HG02973 (cell line): Measurements from ENCODE around the gene PTCD2.
"Not testable (repeated sequence)": the region's sequence is repeated elsewhere in the genome, so short reads cannot be mapped to it uniquely, and the experiment has no call there.

ENCODE experiments used
- ATAC-seq: cut with Tn5 transposase; IDR thresholded peaks from one replicate; pipeline ENCODE4 v1.9.1; 2021; ENCODE audit warnings: moderate library complexity; ENCODE audit not compliant: unreplicated experiment

Gene PTCD2

GRCh38 chr5:72296256-72296655 lies 23.9 kb upstream of the PTCD2 start:
- ATAC-seq: no peak

GRCh38 chr5:72298136-72298535 lies 22.0 kb upstream of the PTCD2 start:
- not testable (repeated sequence) for ATAC-seq

DNA sequence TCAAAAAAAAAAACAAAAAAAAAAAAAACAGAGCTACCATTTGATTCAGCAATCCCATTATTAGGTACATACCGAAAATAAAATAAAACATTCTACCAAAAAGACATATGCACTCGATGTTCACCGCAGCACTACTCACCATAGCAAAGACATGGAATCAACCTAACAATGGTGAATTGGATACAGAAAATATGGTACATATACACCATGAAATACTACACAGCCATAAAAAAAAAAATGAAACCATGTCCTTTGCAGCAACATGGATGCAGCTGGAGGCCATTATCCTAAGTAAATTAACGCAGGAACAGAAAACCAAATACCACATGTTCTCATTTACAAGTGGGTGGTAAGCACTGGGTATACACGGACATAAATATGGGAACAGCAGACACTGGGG lies 21.5 kb upstream of the PTCD2 start:
- no peak for ATAC-seq

DNA sequence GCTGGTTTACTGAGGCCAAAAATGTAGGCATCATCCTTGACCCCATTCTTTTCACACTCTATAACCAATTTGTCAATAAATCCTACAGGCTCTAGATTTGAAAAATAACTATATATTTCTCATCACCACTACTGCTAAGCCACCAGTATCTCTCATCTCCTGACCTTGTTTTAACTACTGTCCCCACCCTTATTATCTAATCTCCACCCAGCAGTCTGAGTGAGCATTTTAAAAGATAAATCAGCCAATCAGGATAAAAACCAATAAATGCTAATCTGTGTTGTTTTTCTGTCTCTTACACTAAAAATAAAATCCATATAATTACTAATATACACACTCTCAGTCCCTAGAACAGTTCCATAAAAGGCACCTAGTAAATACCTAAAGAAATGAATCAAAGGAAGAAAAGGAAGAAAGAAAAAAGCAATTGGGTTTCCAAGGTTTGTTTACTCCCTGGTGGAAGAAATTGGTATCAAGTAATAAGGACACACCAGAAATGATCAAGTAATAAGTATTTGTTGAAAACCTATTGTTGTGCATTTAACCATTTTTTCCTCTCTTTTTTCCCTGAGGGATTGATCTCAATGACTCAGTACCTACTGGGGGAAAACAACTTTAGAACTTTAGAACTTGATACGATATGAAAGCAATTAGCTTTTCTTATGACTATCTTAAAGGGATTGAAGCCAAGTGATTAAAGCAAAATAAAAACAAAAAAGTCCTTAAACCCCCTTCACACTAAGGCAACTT lies 19.4 kb upstream of the PTCD2 start:
- no peak for ATAC-seq

DNA sequence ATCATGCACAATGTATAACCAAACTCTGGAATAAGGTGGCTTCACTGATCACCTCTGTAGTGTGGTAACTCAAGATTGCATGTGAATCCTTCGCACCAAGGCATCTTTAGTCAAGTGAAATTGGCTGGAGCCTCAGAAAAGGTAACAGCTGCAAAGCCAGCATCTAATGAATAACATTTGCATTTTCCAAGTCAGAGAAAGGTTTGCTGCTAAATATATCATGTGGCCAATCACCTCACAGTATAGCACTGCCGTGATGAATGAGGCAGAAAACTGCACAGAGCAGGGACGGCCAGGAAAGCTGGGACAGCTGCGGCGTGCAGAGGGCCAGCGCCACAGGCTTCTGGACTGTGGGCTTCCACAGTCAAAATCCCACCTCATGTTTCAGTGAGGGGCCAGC lies 18.6 kb upstream of the PTCD2 start:
- peak; percentile 54 for ATAC-seq

DNA sequence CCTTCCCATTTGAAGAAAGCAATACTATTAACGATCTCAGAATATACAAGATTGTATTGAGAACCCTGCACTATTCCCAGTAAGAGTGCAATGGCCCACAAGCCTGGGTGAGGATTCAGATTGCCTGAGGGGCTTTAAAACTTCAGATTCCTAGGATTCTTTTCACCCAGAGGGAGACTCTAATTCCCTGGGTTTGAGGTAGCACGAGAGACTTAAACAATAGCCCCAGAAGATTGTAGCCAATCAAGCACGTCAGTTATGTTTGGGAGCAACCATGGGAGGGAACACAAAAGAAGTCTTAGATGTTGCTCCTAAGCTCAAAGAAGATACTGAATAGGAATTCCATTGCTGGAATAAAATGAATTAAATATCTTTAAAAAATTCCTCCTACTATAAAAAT lies 18.0 kb upstream of the PTCD2 start:
- no peak for ATAC-seq

DNA sequence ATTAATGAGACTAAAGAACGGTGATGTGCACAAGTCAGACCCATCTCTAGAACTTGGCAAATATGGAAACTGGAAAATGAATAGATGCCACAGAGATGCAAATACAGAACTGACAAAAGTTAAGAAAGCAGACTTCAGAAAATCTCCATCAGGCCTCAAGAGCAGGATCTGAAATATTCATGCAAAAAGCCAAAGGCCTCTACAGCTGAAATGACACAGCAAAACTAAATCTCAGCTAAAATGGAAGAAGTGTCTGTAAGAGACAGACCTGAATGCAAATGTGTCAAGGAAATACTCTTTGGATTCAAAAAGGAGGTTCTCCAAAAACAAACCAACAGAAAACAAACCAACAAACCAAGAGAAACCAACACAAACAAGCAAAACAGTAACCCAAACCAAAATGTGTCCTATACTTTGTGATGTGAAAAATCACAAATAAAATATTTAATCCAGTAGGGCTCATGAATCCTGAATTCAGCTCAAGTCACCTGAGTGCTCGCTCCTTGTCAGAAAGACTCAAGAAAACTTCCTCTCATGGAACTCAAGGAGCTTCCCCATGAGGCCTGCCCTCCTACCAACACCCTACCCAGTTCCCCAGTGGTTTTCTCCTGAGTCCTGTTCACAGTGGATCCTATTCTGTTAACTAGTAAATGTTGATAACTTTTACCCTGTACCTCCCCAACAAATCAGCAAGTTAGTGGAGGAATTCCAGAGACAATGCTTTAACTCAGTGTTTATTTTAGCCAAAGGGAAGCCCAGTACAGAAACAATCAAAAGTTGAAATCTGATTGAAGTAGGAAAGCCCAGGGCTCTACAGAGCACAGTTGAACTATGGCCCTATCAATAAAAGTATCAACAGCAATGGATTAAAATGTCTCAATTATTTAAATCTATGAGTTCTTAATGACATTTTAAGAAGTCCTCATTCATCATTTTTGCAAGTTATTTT lies 14.7 kb upstream of the PTCD2 start:
- no peak for ATAC-seq

GRCh38 chr5:72307573-72307967 lies 12.6 kb upstream of the PTCD2 start:
- ATAC-seq: no peak

DNA sequence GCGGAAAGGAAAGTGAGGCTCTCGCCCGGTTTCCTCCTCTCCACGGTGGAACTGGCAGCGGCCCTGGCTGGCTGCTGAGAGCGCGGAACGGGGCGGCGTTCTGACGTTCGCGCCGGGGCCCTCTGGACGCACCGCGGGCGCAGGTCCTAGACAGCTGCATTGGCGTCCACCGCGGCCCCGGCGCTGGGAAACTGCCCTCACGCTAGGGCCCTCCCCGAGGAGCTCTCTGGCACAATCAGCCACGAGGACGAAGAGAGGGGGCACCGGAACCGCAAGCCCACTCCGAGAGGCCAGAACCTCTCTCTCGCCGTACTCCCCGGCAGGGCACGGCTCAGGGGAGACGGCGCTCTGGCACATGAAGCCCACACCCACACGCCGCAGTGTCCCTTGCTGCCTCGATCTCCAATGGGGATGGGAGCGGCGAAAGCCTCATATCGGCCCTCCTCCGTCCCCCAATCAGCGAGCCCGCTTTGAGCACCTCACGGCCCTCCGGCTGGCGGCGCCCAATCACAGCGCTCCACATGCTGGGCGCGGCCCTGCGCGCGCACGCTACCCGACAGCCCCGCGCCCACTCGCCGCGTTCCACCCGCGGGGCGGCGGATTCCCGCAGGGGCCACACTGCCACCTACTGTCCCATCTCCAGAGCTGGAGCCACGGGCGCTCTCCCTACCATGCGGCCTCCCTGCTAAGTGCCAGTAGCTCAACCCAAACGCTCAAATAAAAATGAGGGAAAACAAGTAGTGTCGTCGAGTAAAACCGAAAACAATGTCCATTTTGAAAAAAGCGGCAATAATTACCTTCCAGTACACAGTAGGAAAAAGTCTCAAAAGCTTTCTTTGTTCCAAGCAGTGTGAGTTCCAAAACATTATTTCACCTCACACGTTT lies 12.0 kb upstream of the PTCD2 start:
- ATAC-seq: peak; percentile 90

DNA sequence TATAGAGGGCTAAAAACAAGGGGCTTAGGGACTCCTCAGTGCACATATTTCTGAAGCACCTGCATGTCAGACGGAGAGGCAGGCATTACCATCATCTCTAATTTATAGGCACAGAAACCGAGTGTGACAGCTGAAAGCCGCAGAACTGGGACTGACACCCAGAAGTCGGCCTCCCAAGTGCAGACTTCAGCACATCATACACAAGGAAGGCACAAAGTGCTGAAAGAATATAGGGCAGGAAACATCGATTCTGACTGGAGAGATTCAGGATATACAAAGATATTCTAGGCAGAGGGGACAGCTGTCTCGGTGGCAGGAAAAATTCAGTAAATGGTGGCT lies 11.4 kb upstream of the PTCD2 start:
- ATAC-seq: no peak

GRCh38 chr5:72313141-72313540 lies 7.0 kb upstream of the PTCD2 start:
- ATAC-seq: no peak

GRCh38 chr5:72314571-72315172 lies 5.5 kb upstream of the PTCD2 start:
- ATAC-seq: no peak

DNA sequence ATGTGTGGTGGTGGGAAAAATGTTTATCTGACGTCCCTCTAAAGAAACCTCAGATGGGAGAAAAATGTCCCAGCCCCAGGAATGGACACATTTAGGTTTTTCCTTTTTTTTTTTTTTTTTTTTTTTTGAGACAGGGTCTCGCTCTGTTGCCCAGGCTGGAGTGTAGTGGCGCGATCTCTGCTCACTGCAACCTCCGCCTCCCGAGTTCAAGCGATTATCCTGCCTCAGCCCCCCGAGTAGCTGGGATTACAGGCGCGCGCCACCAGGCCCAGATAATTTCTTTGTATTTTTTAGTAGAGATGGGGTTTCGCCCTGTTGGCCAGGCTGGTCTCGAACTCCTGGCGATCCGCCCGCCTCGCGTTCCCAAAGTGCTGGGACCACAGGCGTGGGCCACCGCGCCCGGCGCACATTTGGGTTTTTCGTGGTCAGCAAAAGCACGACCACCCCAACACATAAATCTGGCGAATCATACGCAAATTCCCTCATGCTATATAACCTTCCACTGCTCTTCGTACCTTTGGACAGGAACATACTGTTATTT lies 668 bp upstream of the PTCD2 start:
- ATAC-seq: not testable (repeated sequence)

- ATAC-seq: no peak
These were observed 4.1 kb downstream of the PTCD2 start for GRCh38 chr5:72324189-72324825.

DNA sequence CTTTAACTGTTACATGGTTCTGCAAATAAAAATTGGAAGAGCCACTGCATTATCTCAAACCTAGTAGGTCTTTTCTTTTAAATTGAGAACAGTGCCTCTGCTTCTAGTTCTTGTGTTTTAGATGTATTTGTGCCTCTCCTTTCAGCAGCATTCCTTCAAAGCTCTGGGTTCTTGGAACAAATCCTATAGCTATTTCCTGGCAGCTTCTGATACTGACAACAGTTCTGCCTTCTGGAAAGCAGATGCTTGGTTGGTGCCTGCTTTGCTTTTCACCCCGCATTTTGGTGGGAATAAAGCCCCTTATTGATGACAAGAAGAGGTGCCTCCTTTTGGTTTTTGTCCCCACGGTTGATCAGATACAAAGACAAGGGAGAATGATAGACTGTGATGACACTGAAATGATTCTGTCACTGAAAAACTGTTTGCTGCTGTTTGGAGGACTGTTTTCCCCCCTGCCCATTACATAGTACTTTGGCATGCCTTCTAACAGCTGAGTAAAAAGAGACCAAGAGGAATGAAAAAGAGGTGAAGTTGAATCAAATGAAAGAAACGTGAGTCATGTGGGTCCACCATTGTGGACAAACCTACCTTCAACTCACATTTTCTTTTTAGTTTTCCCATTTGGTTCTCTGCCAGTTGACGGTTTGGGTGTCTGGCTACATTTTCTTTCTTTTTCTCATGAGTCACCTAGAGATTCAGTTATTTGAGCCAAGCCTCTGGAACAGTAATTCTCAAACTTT lies 5.6 kb downstream of the PTCD2 start:
- no peak for ATAC-seq

DNA sequence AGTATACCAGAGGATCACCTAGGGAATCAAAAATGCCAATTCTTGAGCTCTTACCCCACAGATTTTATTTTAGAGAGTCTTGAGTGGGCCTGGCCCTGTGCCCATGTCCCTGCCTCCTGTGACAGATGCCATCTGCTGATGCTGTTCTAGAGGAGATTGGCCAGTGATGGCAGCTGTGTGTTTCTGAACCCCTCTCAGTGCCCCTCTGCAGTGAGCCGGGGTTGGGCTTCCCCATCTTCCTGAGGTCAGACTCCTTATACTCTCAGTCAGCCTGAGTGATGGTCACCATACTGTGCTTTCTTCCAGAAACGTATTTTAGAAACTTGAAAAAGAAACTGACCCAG lies 6.1 kb downstream of the PTCD2 start:
- no peak for ATAC-seq

- no peak for ATAC-seq
These were observed 8.0 kb downstream of the PTCD2 start for GRCh38 chr5:72328172-72328571.

- ATAC-seq: no peak
These were observed 10.5 kb downstream of the PTCD2 start for GRCh38 chr5:72330712-72331111.

DNA sequence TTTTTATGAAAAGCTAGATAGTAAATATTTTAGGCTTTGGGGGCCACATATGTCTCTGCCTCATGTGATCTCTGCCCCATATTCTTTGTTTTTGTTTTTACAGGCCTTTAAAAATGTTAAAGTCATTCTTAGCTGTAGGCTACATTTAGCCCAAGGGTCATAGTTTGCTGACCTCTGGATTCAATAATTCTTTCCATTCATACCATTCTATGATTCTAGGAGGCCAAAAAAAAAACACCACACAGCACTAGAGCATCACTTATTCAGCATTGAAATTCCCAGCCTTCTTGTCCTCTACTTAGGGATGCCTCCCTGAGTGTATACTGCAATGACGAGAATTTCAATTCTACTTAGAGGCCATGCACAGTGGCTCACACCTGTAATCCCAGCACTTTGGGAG lies 17.0 kb downstream of the PTCD2 start:
- ATAC-seq: no peak
